ENCODE results near the gene KLK14. TPM values are rescaled to one million over a fixed set of nuclear protein-coding genes. Genes with fewer than 3 reads are reported as not detected.
A peak's percentile ranks its signal among the peaks of the same experiment; 100 is the strongest.

The KLK14 gene
- total RNA-seq, 1 donor from 2014 or later, result not detected

DNA sequence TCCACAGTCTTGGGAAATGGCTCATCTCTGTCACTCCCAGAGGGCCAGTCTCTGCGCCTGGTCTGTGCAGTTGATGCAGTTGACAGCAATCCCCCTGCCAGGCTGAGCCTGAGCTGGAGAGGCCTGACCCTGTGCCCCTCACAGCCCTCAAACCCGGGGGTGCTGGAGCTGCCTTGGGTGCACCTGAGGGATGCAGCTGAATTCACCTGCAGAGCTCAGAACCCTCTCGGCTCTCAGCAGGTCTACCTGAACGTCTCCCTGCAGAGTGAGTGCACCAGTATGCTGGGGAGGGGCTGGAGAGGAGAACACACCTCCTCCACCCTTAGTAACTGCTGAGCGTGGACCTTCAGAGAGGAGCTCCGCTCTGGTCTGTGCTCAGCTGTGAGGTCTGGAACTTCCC lies 44.3 kb upstream of the KLK14 start:
- DNase-seq (peak; percentile 50), ATAC-seq (no peak)
- Histone ChIP-seq H3K27ac (no peak overlapping the region), H3K4me3 (peak overlapping the region; percentile 23), H3K27me3 (no peaks in the 10 kb centered on the region), H3K9me3 (no peaks in the 10 kb centered on the region), H3K4me1 (peaks cover 18% of the 10 kb centered on the region), H3K36me3 (no peaks in the 10 kb centered on the region)
- intact Hi-C loops (cut with DNase I), result no loop called here
- TF ChIP-seq, protein P1, sequence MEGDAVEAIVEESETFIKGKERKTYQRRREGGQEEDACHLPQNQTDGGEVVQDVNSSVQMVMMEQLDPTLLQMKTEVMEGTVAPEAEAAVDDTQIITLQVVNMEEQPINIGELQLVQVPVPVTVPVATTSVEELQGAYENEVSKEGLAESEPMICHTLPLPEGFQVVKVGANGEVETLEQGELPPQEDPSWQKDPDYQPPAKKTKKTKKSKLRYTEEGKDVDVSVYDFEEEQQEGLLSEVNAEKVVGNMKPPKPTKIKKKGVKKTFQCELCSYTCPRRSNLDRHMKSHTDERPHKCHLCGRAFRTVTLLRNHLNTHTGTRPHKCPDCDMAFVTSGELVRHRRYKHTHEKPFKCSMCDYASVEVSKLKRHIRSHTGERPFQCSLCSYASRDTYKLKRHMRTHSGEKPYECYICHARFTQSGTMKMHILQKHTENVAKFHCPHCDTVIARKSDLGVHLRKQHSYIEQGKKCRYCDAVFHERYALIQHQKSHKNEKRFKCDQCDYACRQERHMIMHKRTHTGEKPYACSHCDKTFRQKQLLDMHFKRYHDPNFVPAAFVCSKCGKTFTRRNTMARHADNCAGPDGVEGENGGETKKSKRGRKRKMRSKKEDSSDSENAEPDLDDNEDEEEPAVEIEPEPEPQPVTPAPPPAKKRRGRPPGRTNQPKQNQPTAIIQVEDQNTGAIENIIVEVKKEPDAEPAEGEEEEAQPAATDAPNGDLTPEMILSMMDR (IDR thresholded peaks at IDR 0.05), result no peak

DNA sequence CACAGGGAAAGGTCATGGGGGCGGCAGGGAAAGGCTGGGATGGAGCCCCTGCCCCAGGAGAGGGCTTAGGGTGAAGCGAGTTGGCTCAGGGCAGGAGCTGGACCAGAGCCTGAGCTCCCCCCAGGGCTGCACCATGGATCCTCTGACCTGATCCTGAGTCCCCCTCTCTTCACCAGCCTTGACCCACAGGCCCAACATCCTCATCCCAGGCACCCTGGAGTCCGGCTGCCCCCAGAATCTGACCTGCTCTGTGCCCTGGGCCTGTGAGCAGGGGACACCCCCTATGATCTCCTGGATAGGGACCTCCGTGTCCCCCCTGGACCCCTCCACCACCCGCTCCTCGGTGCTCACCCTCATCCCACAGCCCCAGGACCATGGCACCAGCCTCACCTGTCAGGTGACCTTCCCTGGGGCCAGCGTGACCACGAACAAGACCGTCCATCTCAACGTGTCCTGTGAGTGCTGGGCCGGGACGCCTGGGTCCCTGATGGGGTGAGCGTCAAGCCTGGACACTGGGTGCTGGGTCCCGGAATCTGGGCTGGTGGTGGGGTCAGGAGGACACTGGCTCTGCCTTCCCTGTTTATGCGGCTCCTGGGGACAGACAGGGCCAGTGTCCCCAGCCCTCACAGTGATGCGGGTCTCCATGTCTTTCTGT lies 42.9 kb upstream of the KLK14 start:
- no peaks in the 10 kb centered on the region for H3K9me3 ChIP-seq
- H3K27ac ChIP-seq, result peak overlapping the region; percentile 72
- peaks cover 12% of the 10 kb centered on the region for H3K4me1 ChIP-seq
- H3K4me3 ChIP-seq, result peak overlapping the region; percentile 42
- H3K36me3 ChIP-seq, result no peaks in the 10 kb centered on the region
- no peaks in the 10 kb centered on the region for H3K27me3 ChIP-seq
- TF ChIP-seq, protein P1 (IDR thresholded peaks at IDR 0.05), result no peak
- intact Hi-C loops (cut with DNase I), result no loop called here
- DNase-seq, result no peak
- ATAC-seq, result no peak

DNA sequence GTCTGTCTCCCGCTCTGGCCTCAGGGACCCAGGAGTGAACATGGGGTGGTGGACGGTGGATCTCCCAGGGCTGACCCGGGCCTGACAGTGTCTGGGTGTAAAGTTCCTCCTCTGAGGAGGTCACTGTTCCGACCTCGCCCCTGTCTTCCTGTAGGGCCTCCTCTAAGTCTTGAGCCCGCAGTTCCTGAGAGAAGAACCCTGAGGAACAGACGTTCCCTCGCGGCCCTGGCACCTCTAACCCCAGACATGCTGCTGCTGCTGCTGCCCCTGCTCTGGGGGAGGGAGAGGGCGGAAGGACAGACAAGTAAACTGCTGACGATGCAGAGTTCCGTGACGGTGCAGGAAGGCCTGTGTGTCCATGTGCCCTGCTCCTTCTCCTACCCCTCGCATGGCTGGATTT lies 42.0 kb upstream of the KLK14 start, which contains the start of gene SIGLEC9:
TSS of gene SIGLEC9 (plus strand) at position 178 of the 400 bp plus-strand sequence. CDS start at position 247, 69 bp downstream.
- peak within 1 kb of the TSS; percentile 42 for H3K4me3 ChIP-seq
- TF ChIP-seq, protein P1 (IDR thresholded peaks at IDR 0.05), result no peak
- H3K4me1 ChIP-seq, result peaks cover 12% of the 10 kb centered on the region
- ATAC-seq (peak; percentile 55), DNase-seq (peak; percentile 74)
- no peaks in the 10 kb centered on the region for H3K36me3 ChIP-seq
- intact Hi-C loops (cut with DNase I), result no loop called here
- no peaks in the 10 kb centered on the region for H3K27me3 ChIP-seq
- H3K9me3 ChIP-seq, result no peaks in the 10 kb centered on the region
- peak within 1 kb of the TSS; percentile 72 for H3K27ac ChIP-seq

DNA sequence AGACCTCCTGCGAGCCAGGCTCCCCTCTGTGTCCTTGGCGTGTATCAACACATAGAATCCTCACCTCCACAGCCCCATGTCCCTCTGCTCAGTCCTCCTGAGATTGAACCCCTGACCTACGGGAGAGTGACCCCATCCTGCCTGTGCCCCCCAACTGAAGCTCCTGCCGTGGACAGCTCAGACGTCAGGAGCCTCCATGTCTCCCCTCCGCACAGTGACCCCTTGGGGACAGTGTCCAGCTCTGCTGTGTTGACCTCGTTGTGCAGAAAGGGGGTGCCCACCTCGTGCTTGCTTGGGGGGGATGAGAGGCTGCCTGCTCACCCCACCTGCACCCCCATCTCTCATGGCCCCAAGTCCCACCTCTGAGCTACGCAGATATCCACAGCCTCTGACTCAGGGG lies 41.5 kb upstream of the KLK14 start:
- Histone ChIP-seq H3K4me1 (peaks cover 12% of the 10 kb centered on the region), H3K36me3 (no peaks in the 10 kb centered on the region), H3K27me3 (no peaks in the 10 kb centered on the region), H3K4me3 (no peak overlapping the region), H3K27ac (peak overlapping the region; percentile 72), H3K9me3 (no peaks in the 10 kb centered on the region)
- intact Hi-C loops (cut with DNase I), result no loop called here
- peak; percentile 44 for DNase-seq
- TF ChIP-seq, protein P1 (IDR thresholded peaks at IDR 0.05), result no peak
- ATAC-seq, result no peak

DNA sequence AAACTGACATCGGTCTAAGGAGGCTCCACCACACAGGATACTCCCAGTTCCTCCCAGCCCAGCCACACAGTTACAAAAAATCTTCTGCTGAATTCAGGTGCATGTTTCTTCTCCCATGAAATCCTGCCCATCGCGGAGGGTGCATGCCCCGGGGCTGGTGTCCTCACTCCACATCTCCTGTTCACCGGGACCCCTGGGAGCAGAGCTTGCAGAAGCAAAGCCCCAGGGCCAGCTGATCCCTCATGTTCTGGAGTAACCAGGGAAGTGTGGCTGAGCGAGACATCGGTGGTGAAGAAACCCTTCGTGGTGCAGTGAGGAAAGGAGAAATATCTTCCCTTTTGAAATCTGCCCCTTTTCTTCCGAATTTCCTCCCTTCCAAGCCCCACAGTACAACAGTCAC lies 41.1 kb upstream of the KLK14 start:
- TF ChIP-seq, protein P1 (IDR thresholded peaks at IDR 0.05), result no peak
- DNase-seq, result peak; percentile 62
- peaks cover 9% of the 10 kb centered on the region for H3K4me1 ChIP-seq
- no peaks in the 10 kb centered on the region for H3K27me3 ChIP-seq
- intact Hi-C loops (cut with DNase I), result no loop called here
- H3K9me3 ChIP-seq, result no peaks in the 10 kb centered on the region
- ATAC-seq, result no peak
- peak overlapping the region; percentile 72 for H3K27ac ChIP-seq
- no peaks in the 10 kb centered on the region for H3K36me3 ChIP-seq
- no peak overlapping the region for H3K4me3 ChIP-seq
